Measurements from ENCODE around the gene CDCA4.

DNA sequence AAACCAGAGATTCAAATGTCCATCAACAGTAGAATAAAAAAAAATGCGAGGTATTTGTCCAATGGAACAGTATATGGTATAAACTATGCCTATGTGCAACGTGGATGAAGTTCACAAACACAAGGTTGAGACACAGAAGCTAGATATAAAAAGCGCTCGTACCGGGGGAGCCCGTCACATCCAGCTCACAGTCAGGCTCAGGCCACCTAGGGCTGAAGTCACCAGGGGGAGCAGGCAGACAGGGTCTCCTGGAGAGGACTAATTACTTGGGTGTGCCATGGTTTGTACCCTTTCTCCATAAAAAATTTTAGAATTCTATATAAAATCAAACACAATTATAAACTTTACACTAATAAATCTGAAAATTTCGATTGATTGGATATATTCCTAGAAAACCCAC is 56.3 kb downstream of the CDCA4 start:
- TF ChIP-seq, protein P1, sequence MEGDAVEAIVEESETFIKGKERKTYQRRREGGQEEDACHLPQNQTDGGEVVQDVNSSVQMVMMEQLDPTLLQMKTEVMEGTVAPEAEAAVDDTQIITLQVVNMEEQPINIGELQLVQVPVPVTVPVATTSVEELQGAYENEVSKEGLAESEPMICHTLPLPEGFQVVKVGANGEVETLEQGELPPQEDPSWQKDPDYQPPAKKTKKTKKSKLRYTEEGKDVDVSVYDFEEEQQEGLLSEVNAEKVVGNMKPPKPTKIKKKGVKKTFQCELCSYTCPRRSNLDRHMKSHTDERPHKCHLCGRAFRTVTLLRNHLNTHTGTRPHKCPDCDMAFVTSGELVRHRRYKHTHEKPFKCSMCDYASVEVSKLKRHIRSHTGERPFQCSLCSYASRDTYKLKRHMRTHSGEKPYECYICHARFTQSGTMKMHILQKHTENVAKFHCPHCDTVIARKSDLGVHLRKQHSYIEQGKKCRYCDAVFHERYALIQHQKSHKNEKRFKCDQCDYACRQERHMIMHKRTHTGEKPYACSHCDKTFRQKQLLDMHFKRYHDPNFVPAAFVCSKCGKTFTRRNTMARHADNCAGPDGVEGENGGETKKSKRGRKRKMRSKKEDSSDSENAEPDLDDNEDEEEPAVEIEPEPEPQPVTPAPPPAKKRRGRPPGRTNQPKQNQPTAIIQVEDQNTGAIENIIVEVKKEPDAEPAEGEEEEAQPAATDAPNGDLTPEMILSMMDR (IDR thresholded peaks at IDR 0.05), result no peak
- TF ChIP-seq EP300 (IDR thresholded peaks at IDR 0.05), result no peak
- TF ChIP-seq POLR2A (IDR thresholded peaks at IDR 0.05), result no peak

Measured in tibial nerve (tissue), 4 donors.